ENCODE data around the gene LRP5. TPM values are rescaled to one million over a fixed set of nuclear protein-coding genes. Genes with fewer than 3 reads are reported as not detected.

The LRP5 gene
- total and polyA plus RNA-seq, 9 of the 15 experiments (the other 6 are each of a cell fraction or from before 2014, with no cell fraction given): 0.48 to 44.2 (median 13.5) TPM

- TF ChIP-seq CHD1 (IDR thresholded peaks at IDR 0.05; ENCODE audit: low read length) (peak; percentile 61), LARP7 (IDR thresholded peaks at IDR 0.05) (no peak), NCOA4 (IDR thresholded peaks at IDR 0.05; ENCODE audit: partially characterized antibody) (no peak), KLF6 (CRISPR knock-in tag; IDR thresholded peaks at IDR 0.05; ENCODE audit: borderline replicate concordance) (no peak), CSDE1 (IDR thresholded peaks at IDR 0.05) (no peak), SRSF3 (IDR thresholded peaks at IDR 0.05; ENCODE audit: insufficient read depth, low read length) (no peak), CLOCK (CRISPR knock-in tag; IDR thresholded peaks at IDR 0.05; ENCODE audit: borderline replicate concordance) (no peak), ZBTB43 (CRISPR knock-in tag; IDR thresholded peaks at IDR 0.05) (no peak), CTBP1 (IDR thresholded peaks at IDR 0.05; ENCODE audit: borderline replicate concordance) (no peak), BHLHE40 (IDR thresholded peaks at IDR 0.05; ENCODE audit: low read length) (no peak), BRF1 (IDR thresholded peaks at IDR 0.05; ENCODE audit: borderline replicate concordance, extremely low read depth, insufficient read length) (no peak), ZHX1 (conservative IDR thresholded peaks at IDR 0.05; ENCODE audit: low read length) (no peak), TRIM24 (IDR thresholded peaks at IDR 0.05) (no peak), MYNN (IDR thresholded peaks at IDR 0.05) (no peak), MYNN (CRISPR knock-in tag; IDR thresholded peaks at IDR 0.05) (no peak), ZFP36 (IDR thresholded peaks at IDR 0.05; ENCODE audit: low read depth, low read length, partially characterized antibody) (no peak), ZBTB33 (CRISPR knock-in tag; IDR thresholded peaks at IDR 0.05) (0 out of 2 replicates have a peak, but pooled peaks have one; percentile 25), YBX1 (IDR thresholded peaks at IDR 0.05) (no peak), ZBTB2 (IDR thresholded peaks at IDR 0.05) (no peak)
These were observed 3.0 kb downstream of the LRP5 start (continued) for GRCh38 chr11:68315171-68315920.

All from K562 (cell line).